ENCODE measurements around the gene TMEM114.
A peak's percentile ranks its signal among the peaks of the same experiment; 100 is the strongest.
"Not testable (repeated sequence)": the region's sequence is repeated elsewhere in the genome, so short reads cannot be mapped to it uniquely, and the experiment has no call there.

Gene TMEM114

DNA sequence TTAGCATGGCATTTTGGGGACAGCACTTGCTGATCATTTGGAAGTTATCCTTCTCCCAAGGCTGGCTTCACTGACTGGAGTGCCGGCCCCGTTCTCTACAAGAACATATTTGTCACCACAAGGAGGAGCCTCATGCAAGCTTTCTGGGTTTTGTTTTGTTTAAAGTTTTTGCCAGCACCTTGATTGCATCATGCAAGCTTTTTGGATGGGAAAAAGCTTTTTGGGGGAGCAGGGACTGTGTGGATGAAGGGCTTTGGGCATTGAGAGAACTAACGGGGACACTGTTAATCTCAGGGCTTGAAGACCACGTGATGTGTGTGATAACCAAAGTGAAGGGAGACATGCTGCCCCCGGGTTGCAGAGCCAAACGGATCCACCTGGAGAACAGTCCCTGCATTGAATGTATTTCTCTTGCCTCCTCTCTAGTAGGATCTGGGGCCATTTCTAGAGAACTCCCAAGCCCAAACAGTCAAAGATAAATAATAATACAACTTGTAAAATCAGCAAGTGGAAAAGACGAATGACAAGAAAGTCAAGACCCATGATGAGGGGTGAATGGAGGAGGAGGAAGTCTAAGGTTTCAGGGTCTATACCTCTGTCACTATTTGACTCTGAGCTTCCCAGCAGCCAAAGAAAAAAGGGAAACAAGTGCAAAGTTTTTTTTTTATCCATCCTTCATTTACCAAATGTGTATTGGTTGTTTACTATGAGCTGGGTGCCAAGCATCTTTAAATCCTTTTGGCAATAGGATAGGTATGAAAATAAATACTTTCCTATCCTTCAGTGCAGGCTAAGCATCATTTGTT is 17.2 kb downstream of the TMEM114 start:
- no peak for DNase-seq

- no peak for DNase-seq
Observed at GRCh38 chr16:8572063-8572918, 18.0 kb downstream of the TMEM114 start.

- no peak for DNase-seq
Observed at GRCh38 chr16:8571061-8571596, 19.2 kb downstream of the TMEM114 start.

DNA sequence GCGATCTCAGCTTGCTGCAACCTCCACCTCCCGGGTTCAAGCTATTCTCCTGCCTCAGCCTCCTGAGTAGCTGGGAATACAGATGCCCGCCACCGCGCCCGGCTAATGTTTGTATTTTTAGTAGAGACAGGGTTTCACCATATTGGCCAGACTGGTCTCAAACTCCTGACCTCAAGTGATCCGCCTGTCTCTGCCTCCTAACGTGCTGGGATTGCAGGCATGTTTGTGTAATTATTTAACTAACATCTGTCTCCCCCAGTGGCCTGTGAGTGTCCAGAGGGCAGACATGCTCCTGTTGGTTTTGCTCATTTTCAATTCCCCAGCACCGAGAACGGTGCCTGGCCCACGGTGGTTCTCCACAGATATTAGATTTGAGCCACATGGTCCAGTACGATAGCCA is 19.9 kb downstream of the TMEM114 start:
- not testable (repeated sequence) for DNase-seq

DNA sequence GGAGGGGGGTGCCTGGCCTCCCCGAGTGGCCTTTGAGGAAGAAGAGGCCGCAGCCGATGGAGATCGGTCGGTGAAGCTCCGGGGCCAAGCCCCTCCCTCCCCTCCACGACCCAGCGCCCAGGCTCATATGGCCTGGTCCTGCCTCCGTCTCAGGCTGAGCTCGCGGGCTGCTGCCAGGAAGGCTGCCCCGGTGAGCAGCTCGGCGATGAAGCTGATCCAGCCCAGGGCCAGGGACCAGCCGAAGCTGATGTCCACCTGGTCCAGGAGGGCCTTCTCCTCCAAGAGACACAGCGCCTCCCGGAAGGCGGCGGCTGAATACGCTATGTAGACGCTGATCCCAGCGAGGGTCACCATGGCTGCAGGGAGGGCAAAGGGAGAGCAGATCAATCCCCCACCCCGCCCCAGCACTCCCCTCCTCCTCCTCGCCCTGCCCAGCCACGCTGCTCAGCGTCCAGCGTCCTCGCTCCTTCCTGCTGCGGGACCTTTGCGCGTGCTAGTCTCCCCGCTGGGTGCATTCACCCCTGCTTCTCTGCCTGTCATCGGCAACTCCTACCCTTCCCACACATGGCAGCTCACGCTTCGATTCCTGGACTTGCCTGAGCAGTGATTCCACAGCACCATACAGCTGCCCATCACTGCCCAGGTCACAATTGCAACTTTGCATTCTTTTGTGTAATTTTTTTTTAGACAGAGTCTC is 20.5 kb downstream of the TMEM114 start:
- DNase-seq, result no peak

DNA sequence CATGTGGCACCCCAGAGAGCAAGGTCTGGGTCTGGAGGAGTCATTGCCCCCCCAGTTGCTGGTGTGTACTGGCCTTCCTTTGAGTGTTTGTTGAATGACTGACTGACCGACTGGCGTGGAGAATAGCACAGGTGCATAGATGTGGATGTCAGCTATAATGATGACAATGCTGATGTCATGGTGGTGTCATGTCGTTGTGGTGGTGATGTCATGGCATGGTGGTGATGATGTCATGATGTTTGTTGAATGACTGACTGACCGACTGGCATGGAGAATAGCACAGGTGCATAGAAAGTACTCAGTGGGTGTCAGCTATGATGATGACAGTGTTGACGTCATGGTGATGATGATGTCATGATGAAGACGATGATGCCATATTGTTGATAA is 22.1 kb downstream of the TMEM114 start:
- DNase-seq, result no peak

- peak; percentile 84 for DNase-seq
Observed at GRCh38 chr16:8567355-8568230, 22.7 kb downstream of the TMEM114 start.

DNA sequence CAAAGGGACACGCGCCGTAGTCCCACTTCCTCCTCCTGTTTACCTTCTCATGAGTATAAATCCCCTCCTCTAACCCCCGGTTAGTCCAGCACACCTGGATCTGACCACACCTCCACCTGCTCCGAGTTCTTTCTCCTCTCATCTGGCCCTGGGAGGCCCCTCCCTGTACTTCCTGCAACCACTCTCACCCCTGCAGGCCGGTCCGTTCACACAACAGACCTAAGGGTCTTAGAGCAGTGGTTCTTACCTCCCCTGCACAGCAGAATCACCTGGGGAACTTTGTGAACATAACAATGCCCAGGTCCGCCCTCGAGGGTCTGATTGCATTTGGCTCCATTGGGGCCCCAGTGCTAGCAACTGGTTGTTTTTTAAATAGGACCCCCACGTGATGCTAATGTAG is 24.8 kb downstream of the TMEM114 start:
- DNase-seq, result no peak

GRCh38 chr16:8564934-8565345 is 25.4 kb downstream of the TMEM114 start:
- no peak for DNase-seq

DNA sequence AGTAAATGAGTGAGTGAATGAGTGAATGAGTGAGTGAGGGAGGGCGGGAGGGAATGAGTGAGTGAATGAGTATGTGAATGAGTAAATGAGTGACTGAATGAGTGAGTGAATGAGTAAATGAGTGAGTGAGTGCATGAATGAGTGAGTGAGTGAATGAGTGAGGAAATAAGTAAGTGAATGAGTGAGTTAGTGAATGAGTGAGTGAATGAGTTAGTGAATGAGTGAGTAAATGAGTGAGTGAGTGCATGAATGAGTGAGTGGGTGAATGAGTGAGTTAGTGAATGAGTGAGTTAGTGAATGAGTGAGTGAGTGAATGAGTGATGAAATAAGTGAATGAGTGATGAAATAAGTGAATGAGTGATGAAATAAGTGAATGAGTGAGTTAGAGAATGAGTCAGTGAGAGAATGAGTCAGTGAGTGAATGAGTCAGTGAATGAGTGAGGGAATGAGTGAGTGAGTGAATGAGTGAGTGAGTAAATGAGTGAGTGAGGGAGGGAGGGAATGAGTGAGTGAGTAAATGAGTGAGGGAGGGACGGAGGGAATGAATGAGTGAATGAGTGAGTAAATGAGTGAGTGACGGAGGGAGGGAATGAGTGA is 26.3 kb downstream of the TMEM114 start:
- not testable (repeated sequence) for DNase-seq

DNA sequence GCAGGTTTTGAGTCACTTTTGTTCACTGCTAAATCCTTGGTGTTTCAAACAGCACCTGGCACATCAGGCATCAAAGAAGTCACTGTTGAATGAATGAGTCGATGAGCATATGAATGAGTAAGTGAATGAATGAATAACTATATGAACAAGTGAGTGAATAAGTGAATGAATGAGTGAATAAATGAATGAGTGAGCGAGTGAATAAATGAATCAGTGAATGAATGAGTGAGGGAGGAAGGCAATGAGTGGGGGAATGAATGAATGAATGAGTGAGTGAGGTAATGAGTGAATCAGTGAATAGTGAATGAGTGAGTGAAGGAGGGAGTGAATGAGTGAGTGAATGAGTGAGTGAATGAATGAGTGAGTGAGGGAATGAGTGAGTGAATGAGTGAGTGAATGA is 28.8 kb downstream of the TMEM114 start:
- no peak for DNase-seq

GRCh38 chr16:8555400-8555799 is 34.9 kb downstream of the TMEM114 start:
- no peak for DNase-seq

- DNase-seq, result no peak
Observed at GRCh38 chr16:8554881-8555280, 35.4 kb downstream of the TMEM114 start.

GRCh38 chr16:8554022-8554421 is 36.3 kb downstream of the TMEM114 start:
- no peak for DNase-seq

GRCh38 chr16:8552487-8553221 is 37.7 kb downstream of the TMEM114 start:
- DNase-seq, result no peak

GRCh38 chr16:8551388-8552332 is 38.7 kb downstream of the TMEM114 start:
- no peak for DNase-seq

- DNase-seq, result no peak
Observed at GRCh38 chr16:8550728-8551387, 39.5 kb downstream of the TMEM114 start.

GRCh38 chr16:8549843-8550412 is 40.4 kb downstream of the TMEM114 start:
- DNase-seq, result no peak

DNA sequence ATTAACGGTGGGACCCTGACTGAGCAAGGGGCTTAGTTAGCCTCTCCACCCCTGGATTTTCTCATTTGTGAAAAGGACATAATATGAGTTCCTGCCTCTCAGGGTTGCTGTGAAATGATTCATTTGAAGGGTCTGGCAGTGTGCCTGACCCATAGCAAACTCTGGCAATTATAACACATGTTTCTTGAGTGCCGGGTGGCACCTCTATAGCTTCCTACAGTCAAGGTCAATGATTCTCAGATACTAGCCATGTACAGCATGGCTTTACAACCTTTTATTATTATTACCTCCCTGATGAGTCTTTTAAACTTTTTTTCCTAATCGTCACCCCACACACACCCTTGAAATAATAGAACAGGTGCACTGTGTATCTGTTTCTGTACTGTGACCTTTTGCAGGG is 42.1 kb downstream of the TMEM114 start:
- DNase-seq, result no peak
